Measurements from ENCODE around the gene TCF7L2.

DNA sequence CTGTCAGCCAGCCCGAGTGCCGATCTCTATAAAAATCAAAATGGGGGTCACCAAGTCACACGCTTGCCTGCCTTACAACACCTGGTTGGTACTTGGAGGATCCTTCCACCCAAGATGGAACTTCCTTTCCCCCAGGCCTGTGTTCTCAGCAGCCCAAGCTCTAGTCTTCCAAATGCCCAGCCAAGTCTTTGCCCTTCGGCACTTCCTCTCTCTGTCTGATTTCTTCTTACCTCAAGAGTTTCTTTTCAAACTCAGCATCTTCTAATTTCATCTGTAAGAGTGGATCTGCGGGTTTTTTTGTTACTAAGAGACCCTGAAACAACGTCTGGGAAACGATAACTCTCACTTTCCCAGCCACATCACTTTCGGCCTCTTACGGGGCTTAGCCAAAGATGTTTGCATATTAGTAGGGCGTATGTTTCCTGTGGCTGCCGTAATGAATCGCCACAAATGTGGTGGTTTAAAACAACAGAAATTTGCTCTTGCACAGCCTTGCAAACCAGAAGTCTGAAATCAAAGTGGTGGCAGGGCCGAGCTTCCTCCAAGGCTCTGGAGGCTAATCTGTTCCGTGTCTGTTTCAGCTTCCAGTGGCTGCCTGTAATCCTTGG, 219.9 kb downstream of the TCF7L2 start:
- TF ChIP-seq, protein P1, sequence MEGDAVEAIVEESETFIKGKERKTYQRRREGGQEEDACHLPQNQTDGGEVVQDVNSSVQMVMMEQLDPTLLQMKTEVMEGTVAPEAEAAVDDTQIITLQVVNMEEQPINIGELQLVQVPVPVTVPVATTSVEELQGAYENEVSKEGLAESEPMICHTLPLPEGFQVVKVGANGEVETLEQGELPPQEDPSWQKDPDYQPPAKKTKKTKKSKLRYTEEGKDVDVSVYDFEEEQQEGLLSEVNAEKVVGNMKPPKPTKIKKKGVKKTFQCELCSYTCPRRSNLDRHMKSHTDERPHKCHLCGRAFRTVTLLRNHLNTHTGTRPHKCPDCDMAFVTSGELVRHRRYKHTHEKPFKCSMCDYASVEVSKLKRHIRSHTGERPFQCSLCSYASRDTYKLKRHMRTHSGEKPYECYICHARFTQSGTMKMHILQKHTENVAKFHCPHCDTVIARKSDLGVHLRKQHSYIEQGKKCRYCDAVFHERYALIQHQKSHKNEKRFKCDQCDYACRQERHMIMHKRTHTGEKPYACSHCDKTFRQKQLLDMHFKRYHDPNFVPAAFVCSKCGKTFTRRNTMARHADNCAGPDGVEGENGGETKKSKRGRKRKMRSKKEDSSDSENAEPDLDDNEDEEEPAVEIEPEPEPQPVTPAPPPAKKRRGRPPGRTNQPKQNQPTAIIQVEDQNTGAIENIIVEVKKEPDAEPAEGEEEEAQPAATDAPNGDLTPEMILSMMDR (IDR thresholded peaks at IDR 0.05; ENCODE audit: low read depth, low read length) = no peak
- no peak for TF ChIP-seq EZH2phosphoT487 (IDR thresholded peaks at IDR 0.05; ENCODE audit: low read depth)

Measured in OCI-LY3 (cell line).